Bronchial epithelial cell (primary cell): ENCODE data around the gene TYW1B. TPM values are rescaled to one million over a fixed set of nuclear protein-coding genes. Genes with fewer than 3 reads are reported as not detected.
"Not testable (repeated sequence)": the region's sequence is repeated elsewhere in the genome, so short reads cannot be mapped to it uniquely, and the experiment has no call there.

ENCODE experiments used
- DNase-seq: peaks from one replicate; pipeline ENCODE4 v3.0.0-alpha.2; 2010; ENCODE audit warnings: low read depth
- FAIRE-seq: peaks from 2 replicates; lab custom pipeline; 2011; peaks lifted over from hg19 to GRCh38; lab: Jason Lieb, UNC
- H3K27me3 ChIP-seq: 2 replicates; pipeline ENCODE4 v1.5.1; 2011; ENCODE audit warnings: low read length; ENCODE audit not compliant: control insufficient read depth, insufficient read depth
- H3K36me3 ChIP-seq: 2 replicates; pipeline ENCODE4 v1.5.1; 2011; ENCODE audit warnings: low read length; ENCODE audit not compliant: control insufficient read depth, insufficient read depth
- H3K4me3 ChIP-seq: 2 replicates; pipeline ENCODE4 v1.5.1; 2011; ENCODE audit warnings: mild to moderate bottlenecking, low read depth, low read length, control low read depth
- CTCF ChIP-seq: IDR thresholded peaks from 2 replicates; pipeline ENCODE4 v1.5.1; 2011; ENCODE audit warnings: mild to moderate bottlenecking, moderate library complexity, low read length, control low read depth, inconsistent platforms; ENCODE audit not compliant: insufficient read depth, severe bottlenecking
- total RNA-seq: library from RNA; depleted of rRNA; stranded (reverse); fragments of >200 nt; gene quantifications from 2 replicates; pipeline ENCODE4 v1.2.1, GENCODE V29; 2014

TYW1B gene
- total RNA-seq, 1 donor from 2014 or later: 2.6 TPM

GRCh38 chr7:72674394-72674793 lies 153.6 kb downstream of the TYW1B start:
- no peaks in the 10 kb centered on the region for H3K36me3 ChIP-seq
- H3K4me3 ChIP-seq: no peak overlapping the region
- DNase-seq (peak; percentile 62), FAIRE-seq (no peak)
- H3K27me3 ChIP-seq: no peaks in the 10 kb centered on the region
- TF ChIP-seq CTCF: no peak

DNA sequence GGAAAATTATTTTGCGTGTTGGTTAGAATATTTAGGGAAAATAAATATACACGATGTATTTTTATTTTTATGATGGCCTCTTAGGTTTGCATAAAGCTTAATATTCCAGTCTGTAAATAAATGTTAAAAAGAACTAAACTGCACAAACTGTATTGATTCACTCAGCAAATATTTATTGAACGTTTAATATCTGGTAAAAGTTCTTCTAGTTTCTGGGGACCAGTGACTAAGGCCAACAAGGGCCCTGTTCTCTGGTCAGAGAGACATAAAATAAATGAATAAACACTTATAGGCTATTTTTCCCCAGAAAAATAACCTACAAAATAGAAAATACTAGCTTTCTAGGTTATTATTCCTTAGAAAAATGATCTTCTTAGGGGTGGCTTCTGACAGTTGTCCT lies 157.2 kb downstream of the TYW1B start:
- FAIRE-seq, H3K4me3 ChIP-seq, H3K36me3 ChIP-seq, H3K27me3 ChIP-seq, DNase-seq: not testable (repeated sequence)

DNA sequence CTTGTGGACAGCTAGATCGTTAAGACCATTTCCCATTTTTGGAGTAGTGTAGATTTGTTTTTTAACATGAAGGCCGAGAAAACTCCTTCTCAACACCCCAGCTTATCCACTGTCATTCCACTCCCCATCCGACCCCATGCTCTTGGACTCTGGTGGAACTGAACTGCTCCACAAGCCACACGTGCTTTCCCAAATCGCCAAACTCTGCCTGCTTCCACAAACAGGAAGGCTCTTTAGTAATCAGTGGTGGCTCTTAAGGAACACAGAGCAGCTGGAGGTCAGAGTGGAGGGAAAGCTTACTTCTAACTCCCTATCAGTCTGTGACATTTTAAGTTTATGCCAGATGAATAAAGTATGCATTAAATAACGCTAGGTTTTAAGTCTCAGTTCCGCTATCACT lies 159.6 kb downstream of the TYW1B start:
- H3K27me3 ChIP-seq, H3K36me3 ChIP-seq, H3K4me3 ChIP-seq, DNase-seq, FAIRE-seq: not testable (repeated sequence)

DNA sequence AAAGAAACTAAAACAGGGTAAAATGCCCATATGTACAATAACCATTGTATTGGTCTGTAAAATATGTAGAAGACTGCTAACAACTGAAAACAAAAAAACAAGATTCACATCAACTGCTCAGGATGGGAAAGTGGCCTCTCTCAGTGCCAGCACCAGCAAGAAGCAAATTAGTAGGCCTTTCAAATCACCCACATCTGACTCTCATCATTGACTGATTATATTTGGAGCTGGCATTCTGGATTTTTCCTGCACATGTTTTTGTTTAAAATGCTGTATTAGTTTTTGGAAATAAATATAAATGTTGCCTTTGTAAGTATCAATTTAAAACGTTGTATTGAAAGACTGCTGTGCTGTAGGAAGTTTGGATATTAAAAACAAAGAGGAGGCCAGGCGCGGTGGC lies 161.0 kb downstream of the TYW1B start:
- not testable (repeated sequence) for FAIRE-seq, H3K27me3 ChIP-seq, H3K36me3 ChIP-seq, DNase-seq, H3K4me3 ChIP-seq

GRCh38 chr7:72648574-72648973 lies 179.4 kb downstream of the TYW1B start:
- H3K4me3 ChIP-seq, FAIRE-seq, H3K36me3 ChIP-seq, DNase-seq, H3K27me3 ChIP-seq: not testable (repeated sequence)

- FAIRE-seq, DNase-seq: not testable (repeated sequence)
Measured at GRCh38 chr7:72643708-72644107, 184.3 kb downstream of the TYW1B start.

DNA sequence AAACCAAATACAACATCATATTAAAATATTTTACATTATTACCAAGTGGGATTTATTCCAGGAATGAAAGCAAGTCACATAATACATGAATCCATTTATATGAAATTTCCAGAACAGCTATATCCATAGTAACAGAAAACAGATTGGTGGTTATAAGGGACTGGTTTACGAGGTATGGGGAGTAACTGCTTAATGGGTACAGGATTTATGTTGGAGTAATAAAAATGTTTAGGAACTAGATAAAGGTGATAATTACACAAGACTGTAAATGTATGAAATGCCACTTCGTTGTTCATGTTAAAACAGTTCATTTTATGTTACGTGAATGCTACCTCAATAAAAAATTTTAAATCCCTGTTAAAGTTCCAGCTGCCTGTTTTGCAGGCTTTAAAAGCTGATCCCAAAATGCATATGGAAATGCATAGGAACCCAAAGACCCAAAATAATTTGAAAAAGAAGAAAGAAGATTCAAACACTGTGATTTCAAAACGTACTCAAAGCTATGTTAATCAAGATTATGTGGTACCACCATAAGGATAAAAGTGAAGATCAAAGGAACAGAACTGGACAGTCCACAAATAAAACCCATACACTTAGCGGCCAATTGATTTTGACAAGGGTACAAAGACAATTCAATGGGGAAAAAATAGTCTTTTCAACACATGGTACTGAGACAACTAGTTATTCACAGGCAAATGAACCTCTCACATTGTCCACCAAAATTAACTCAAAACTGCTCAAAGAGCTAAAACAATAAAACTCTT lies 186.3 kb downstream of the TYW1B start:
- not testable (repeated sequence) for H3K36me3 ChIP-seq, FAIRE-seq, H3K27me3 ChIP-seq, DNase-seq, H3K4me3 ChIP-seq

More at GRCh38 chr7:72643708-72644107, 184.3 kb downstream of the TYW1B start:
- H3K36me3 ChIP-seq, H3K27me3 ChIP-seq, H3K4me3 ChIP-seq: not testable (repeated sequence)

DNA sequence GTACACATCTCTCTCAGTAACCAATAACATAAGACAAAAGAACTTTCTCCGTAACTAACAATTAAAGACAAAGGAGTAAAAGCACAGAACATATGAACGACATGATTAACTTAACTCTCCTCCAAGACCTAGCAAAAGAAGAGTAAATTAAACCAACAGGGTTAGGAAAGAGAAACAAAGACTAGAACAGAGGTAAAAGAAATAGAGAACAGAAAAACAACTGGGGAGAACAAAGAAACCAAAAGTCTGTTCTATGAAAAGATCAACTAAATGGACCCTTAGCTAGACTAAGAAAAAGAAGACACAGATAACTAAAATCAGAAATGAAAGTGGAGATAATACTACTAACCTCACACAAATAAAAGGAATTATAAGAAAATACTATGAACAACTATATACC lies 187.3 kb downstream of the TYW1B start:
- not testable (repeated sequence) for FAIRE-seq, H3K36me3 ChIP-seq, H3K27me3 ChIP-seq, H3K4me3 ChIP-seq, DNase-seq

- H3K27me3 ChIP-seq, H3K36me3 ChIP-seq, H3K4me3 ChIP-seq, FAIRE-seq, DNase-seq: not testable (repeated sequence)
Measured at GRCh38 chr7:72635273-72635908, 192.6 kb downstream of the TYW1B start.

GRCh38 chr7:72632765-72633292 lies 195.2 kb downstream of the TYW1B start:
- H3K36me3 ChIP-seq, H3K27me3 ChIP-seq, FAIRE-seq, H3K4me3 ChIP-seq: not testable (repeated sequence)
- DNase-seq: peak; percentile 29

GRCh38 chr7:72628375-72628774 lies 199.6 kb downstream of the TYW1B start:
- not testable (repeated sequence) for H3K27me3 ChIP-seq, H3K4me3 ChIP-seq, H3K36me3 ChIP-seq
- DNase-seq (peak; percentile 84), FAIRE-seq (peak; percentile 70)

DNA sequence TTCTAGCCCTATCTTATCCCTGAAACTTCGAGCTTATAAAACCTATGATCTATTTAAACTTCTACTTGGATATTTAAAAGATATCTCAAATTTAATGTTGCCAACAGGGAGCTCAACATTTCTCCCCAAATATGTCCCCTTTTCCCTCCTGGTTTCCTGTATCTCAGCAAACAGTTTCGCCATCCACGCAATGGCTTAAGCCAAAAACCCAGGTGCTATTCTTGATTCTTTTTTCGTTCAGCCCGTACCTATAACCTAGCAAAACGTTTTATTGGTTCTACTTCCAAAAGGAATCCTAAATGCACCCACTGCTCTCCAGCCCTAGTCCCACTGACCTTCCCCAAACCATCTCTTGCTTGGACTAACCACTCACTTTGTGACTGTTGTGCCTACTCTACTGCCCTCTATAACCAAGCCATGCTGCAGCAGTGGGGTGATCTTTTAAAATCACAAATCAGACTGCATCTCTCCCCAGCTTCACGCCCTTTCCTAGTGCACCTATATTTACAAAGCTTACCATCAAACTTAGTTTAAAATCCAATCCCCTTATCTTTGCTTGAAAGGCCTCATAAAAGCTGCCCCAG lies 201.5 kb downstream of the TYW1B start:
- H3K4me3 ChIP-seq, H3K36me3 ChIP-seq, H3K27me3 ChIP-seq, DNase-seq: not testable (repeated sequence)
- peak; percentile 66 for FAIRE-seq
